SU-DHL-6 (cell line): Measurements from ENCODE around the gene C1GALT1.

ENCODE experiments used
- H2AFZ ChIP-seq: fragments of 200-600 bp; sonication (generic); 2 replicates; pipeline ENCODE4 v1.6.1; 2014; ENCODE audit warnings: low read depth, mild to moderate bottlenecking, moderate library complexity, mixed read lengths, antibody characterized with exemption, low read length; ENCODE audit not compliant: severe bottlenecking
- H3F3A ChIP-seq: fragments of 200-600 bp; shearing (Covaris generic); 2 replicates; pipeline ENCODE4 v1.6.0; 2016; ENCODE audit warnings: antibody characterized with exemption, mild to moderate bottlenecking; ENCODE audit not compliant: insufficient read depth
- H3K27ac ChIP-seq: fragments of 200-600 bp; sonication (generic); 2 replicates; pipeline ENCODE4 v1.5.1; 2016; ENCODE audit warnings: low read depth, mild to moderate bottlenecking, low read length, moderate library complexity, mixed read lengths
- H3K27me3 ChIP-seq: fragments of 200-600 bp; sonication (generic), shearing (Covaris generic); 2 replicates; pipeline ENCODE4 v1.6.0; 2014; ENCODE audit warnings: mild to moderate bottlenecking, low read length
- H3K36me3 ChIP-seq: fragments of 200-600 bp; sonication (generic); 2 replicates; pipeline ENCODE4 v1.6.1; 2014; ENCODE audit warnings: mild to moderate bottlenecking, low read length, mixed read lengths
- H3K4me2 ChIP-seq: fragments of 300-600, 200-600 bp; shearing (Covaris generic), sonication (generic); 2 replicates; pipeline ENCODE4 v1.6.0; 2014; ENCODE audit warnings: low read length, low read depth, mild to moderate bottlenecking; ENCODE audit not compliant: poor library complexity, severe bottlenecking
- H3K4me3 ChIP-seq: fragments of 200-600 bp; sonication (generic); 2 replicates; pipeline ENCODE4 v1.5.1; 2014; ENCODE audit warnings: antibody characterized with exemption, low read length, mild to moderate bottlenecking, mixed read lengths; ENCODE audit not compliant: insufficient read depth, poor library complexity, severe bottlenecking
- H3K79me2 ChIP-seq: fragments of 200-600 bp; sonication (generic); 2 replicates; pipeline ENCODE4 v1.6.1; 2014; ENCODE audit warnings: mild to moderate bottlenecking, low read length, moderate library complexity; ENCODE audit not compliant: insufficient read depth
- H3K9ac ChIP-seq: fragments of 200-600 bp; sonication (generic); 2 replicates; pipeline ENCODE4 v1.7.0; 2014; ENCODE audit warnings: mild to moderate bottlenecking, low read length
- H3K9me2 ChIP-seq: fragments of 200-600 bp; sonication (generic); replicated peaks from 2 replicates; pipeline ENCODE4 v1.6.1; 2014; ENCODE audit warnings: low read length; ENCODE audit not compliant: insufficient read depth
- H3K9me3 ChIP-seq: fragments of 200-600 bp; sonication (generic); 2 replicates; pipeline ENCODE4 v1.6.1; 2014; ENCODE audit warnings: low read length, mixed read lengths; ENCODE audit not compliant: insufficient read depth
- H4K20me1 ChIP-seq: fragments of 200-600 bp; sonication (generic); 2 replicates; pipeline ENCODE4 v1.6.1; 2014; ENCODE audit warnings: low read depth, mild to moderate bottlenecking, antibody characterized with exemption, low read length, moderate library complexity, mixed read lengths
- CTCF ChIP-seq: fragments of 200-600 bp; sonication (generic); IDR thresholded peaks from one replicate; pipeline ENCODE4 v1.5.1; 2017; ENCODE audit warnings: antibody characterized with exemption, mild to moderate bottlenecking, low read length, moderate library complexity; ENCODE audit not compliant: insufficient read depth, poor library complexity, severe bottlenecking
- EZH2phosphoT487 ChIP-seq: fragments of 200-600 bp; sonication (generic), shearing (Covaris generic); conservative IDR thresholded peaks from 2 replicates; pipeline ENCODE4 v1.6.1; 2018; ENCODE audit warnings: mild to moderate bottlenecking, antibody characterized with exemption, low read length, moderate library complexity, mixed read lengths

C1GALT1 gene

GRCh38 chr7:7236041-7236440 lies 53.7 kb downstream of the C1GALT1 start:
- Histone ChIP-seq H3K4me3 (no peak overlapping the region), H3K27ac (no peak overlapping the region), H3K79me2 (peaks cover 57% of the 10 kb centered on the region), H2AFZ (no peak overlapping the region), H3K9me2 (no peaks in the 10 kb centered on the region), H3K27me3 (no peaks in the 10 kb centered on the region), H4K20me1 (0 out of 2 replicates have a peak, but pooled peaks cover 3% of the 10 kb centered on the region), H3F3A (no peaks in the 10 kb centered on the region), H3K9ac (no peak overlapping the region), H3K9me3 (no peaks in the 10 kb centered on the region), H3K4me2 (no peak overlapping the region), H3K36me3 (peaks cover 53% of the 10 kb centered on the region)
- TF ChIP-seq EZH2phosphoT487, result no peak
- no peak for TF ChIP-seq CTCF

- Histone ChIP-seq H3K9me2 (no peaks in the 10 kb centered on the region), H3F3A (no peaks in the 10 kb centered on the region), H3K9me3 (no peaks in the 10 kb centered on the region), H3K4me2 (no peak overlapping the region), H2AFZ (no peak overlapping the region), H4K20me1 (no peaks in the 10 kb centered on the region), H3K36me3 (peaks cover 56% of the 10 kb centered on the region), H3K4me3 (no peak overlapping the region), H3K27ac (no peak overlapping the region), H3K79me2 (peaks cover 50% of the 10 kb centered on the region), H3K27me3 (no peaks in the 10 kb centered on the region), H3K9ac (no peak overlapping the region)
- TF ChIP-seq CTCF (no peak), EZH2phosphoT487 (no peak)
Observed at GRCh38 chr7:7237201-7237977, 55.0 kb downstream of the C1GALT1 start.

GRCh38 chr7:7237978-7238267 lies 55.6 kb downstream of the C1GALT1 start:
- no peaks in the 10 kb centered on the region for H3K9me2 ChIP-seq
- no peaks in the 10 kb centered on the region for H4K20me1 ChIP-seq
- H3K9ac ChIP-seq, result no peak overlapping the region
- H3K36me3 ChIP-seq, result peaks cover 56% of the 10 kb centered on the region
- no peaks in the 10 kb centered on the region for H3K27me3 ChIP-seq
- no peak overlapping the region for H2AFZ ChIP-seq
- no peak overlapping the region for H3K27ac ChIP-seq
- no peak overlapping the region for H3K4me2 ChIP-seq
- no peak overlapping the region for H3K4me3 ChIP-seq
- no peaks in the 10 kb centered on the region for H3F3A ChIP-seq
- H3K9me3 ChIP-seq, result no peaks in the 10 kb centered on the region
- H3K79me2 ChIP-seq, result peaks cover 44% of the 10 kb centered on the region
- TF ChIP-seq CTCF, result no peak
- no peak for TF ChIP-seq EZH2phosphoT487
